ENCODE measurements around the gene TTC7B.

Gene TTC7B

GRCh38 chr14:90730206-90730766, 85.9 kb downstream of the TTC7B start:
- DNase-seq (ENCODE audit: low read depth in 2 of 2), result no peak
- no peak for TF ChIP-seq CTCF (IDR thresholded peaks at IDR 0.05; ENCODE audit: low read depth, low read length)
- H3K4me3 ChIP-seq (replicated peaks in 1 of 2; ENCODE audit: low read depth in 2 of 2, low read length in 2 of 2), result no peak overlapping the region

- no peak overlapping the region for H3K4me3 ChIP-seq (replicated peaks in 1 of 2; ENCODE audit: low read depth in 2 of 2, low read length in 2 of 2)
- no peak for TF ChIP-seq CTCF (IDR thresholded peaks at IDR 0.05; ENCODE audit: low read depth, low read length)
- no peak for DNase-seq (ENCODE audit: low read depth in 2 of 2)
Measured at GRCh38 chr14:90728951-90729350, 87.3 kb downstream of the TTC7B start.

GRCh38 chr14:90727082-90727481, 89.1 kb downstream of the TTC7B start:
- no peak for TF ChIP-seq CTCF (IDR thresholded peaks at IDR 0.05; ENCODE audit: low read depth, low read length)
- DNase-seq (ENCODE audit: low read depth in 2 of 2), result no peak
- H3K4me3 ChIP-seq (replicated peaks in 1 of 2; ENCODE audit: low read depth in 2 of 2, low read length in 2 of 2), result no peak overlapping the region

- no peak for TF ChIP-seq CTCF (IDR thresholded peaks at IDR 0.05; ENCODE audit: low read depth, low read length)
- peak; percentile 54 to 58 for DNase-seq (ENCODE audit: low read depth in 2 of 2)
- H3K4me3 ChIP-seq (replicated peaks in 1 of 2; ENCODE audit: low read depth in 2 of 2, low read length in 2 of 2), result no peak overlapping the region
Measured at GRCh38 chr14:90726656-90727055, 89.6 kb downstream of the TTC7B start.

GRCh38 chr14:90724866-90725265, 91.4 kb downstream of the TTC7B start:
- no peak for DNase-seq (ENCODE audit: low read depth in 2 of 2)
- TF ChIP-seq CTCF (IDR thresholded peaks at IDR 0.05; ENCODE audit: low read depth, low read length), result no peak
- no peak overlapping the region for H3K4me3 ChIP-seq (replicated peaks in 1 of 2; ENCODE audit: low read depth in 2 of 2, low read length in 2 of 2)

GRCh38 chr14:90722590-90722989, 93.6 kb downstream of the TTC7B start:
- TF ChIP-seq CTCF (IDR thresholded peaks at IDR 0.05; ENCODE audit: low read depth, low read length), result no peak
- no peak for DNase-seq (ENCODE audit: low read depth in 2 of 2)
- H3K4me3 ChIP-seq (replicated peaks in 1 of 2; ENCODE audit: low read depth in 2 of 2, low read length in 2 of 2), result no peak overlapping the region
